Measurements from ENCODE around the gene SPSB2.
"Not testable (repeated sequence)": the region's sequence is repeated elsewhere in the genome, so short reads cannot be mapped to it uniquely, and the experiment has no call there.

The SPSB2 gene
- 4.9 to 12.3 (median 8.7) reads per million in 4 donors for total RNA-seq

- DNase-seq, result peak; percentile 97 to 99 (median 98)
These were observed at the start of gene SPSB2 for GRCh38 chr12:6873094-6874014. Gene SPSB2, minus strand, starts transcription at chr12:6873303. Its CDS starts 402 bp downstream, at chr12:6872901.

- no peak for DNase-seq
These were observed 49.2 kb upstream of the SPSB2 start for GRCh38 chr12:6921996-6922946.

- DNase-seq, result no peak
These were observed 48.4 kb upstream of the SPSB2 start for GRCh38 chr12:6921539-6921938.

- no peak for DNase-seq
These were observed 46.5 kb upstream of the SPSB2 start for GRCh38 chr12:6919588-6919987.

GRCh38 chr12:6917491-6918231 is 44.6 kb upstream of the SPSB2 start:
- DNase-seq, result no peak

- DNase-seq, result no peak
These were observed 43.5 kb upstream of the SPSB2 start for GRCh38 chr12:6916426-6917200.

- no peak for DNase-seq
These were observed 42.7 kb upstream of the SPSB2 start for GRCh38 chr12:6915789-6916285.

GRCh38 chr12:6914947-6915788 is 42.1 kb upstream of the SPSB2 start:
- DNase-seq, result no peak

GRCh38 chr12:6914246-6914946 is 41.3 kb upstream of the SPSB2 start, which contains the start of gene ENO2:
Gene ENO2, plus strand, starts transcription at chr12:6914580. Its CDS starts 1,253 bp downstream, at chr12:6915833.
- DNase-seq, result peak; percentile 70 to 87 (median 78)

- DNase-seq, result no peak
These were observed 39.2 kb upstream of the SPSB2 start for GRCh38 chr12:6912164-6912935.

GRCh38 chr12:6909421-6910145 is 36.5 kb upstream of the SPSB2 start:
- no peak for DNase-seq

GRCh38 chr12:6908141-6908540 is 35.0 kb upstream of the SPSB2 start:
- DNase-seq, result not testable (repeated sequence)

GRCh38 chr12:6905414-6906040 is 32.4 kb upstream of the SPSB2 start:
- DNase-seq, result no peak

GRCh38 chr12:6904280-6905276 is 31.5 kb upstream of the SPSB2 start, which contains the start of gene LRRC23:
Gene LRRC23, plus strand, starts transcription at chr12:6904822. Its CDS starts 812 bp downstream, at chr12:6905634.
- peak; percentile 94 to 99 (median 96) for DNase-seq

- no peak for DNase-seq
These were observed 30.6 kb upstream of the SPSB2 start for GRCh38 chr12:6903722-6904121.

GRCh38 chr12:6902448-6902847 is 29.3 kb upstream of the SPSB2 start:
- no peak for DNase-seq

Measured in T-helper 1 cell (primary cell).